ENCODE measurements around the gene RYR2.

DNA sequence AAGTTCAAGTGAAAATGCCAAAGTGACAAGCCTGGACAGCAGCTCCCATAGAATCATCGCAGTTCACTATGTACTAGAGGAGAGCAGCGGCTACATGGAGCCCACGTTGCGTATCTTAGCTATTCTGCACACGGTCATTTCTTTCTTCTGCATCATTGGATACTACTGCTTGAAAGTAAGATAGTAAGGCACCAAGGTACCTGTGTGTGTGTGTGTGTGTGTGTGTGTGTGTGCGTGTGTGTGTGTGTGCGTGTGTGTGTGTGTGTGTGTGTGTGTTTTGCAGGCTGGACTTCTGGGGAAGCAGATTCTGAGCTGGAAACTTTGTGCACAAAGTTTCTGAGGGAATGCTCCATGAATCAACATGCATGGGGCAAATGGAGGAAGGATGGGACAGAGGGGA, 750.2 kb downstream of the RYR2 start:
- no peak for TF ChIP-seq CTCF (IDR thresholded peaks at IDR 0.05)
- no peak for TF ChIP-seq EZH2 (IDR thresholded peaks at IDR 0.05; ENCODE audit: borderline replicate concordance, insufficient read depth, low read depth, low read length, poor library complexity, severe bottlenecking)
